WTC11 (cell line): Measurements from ENCODE around the gene IGLL5. TPM values are rescaled to one million over a fixed set of nuclear protein-coding genes. Genes with fewer than 3 reads are reported as not detected.

Experiments used
- ATAC-seq: fragments of 200-7000 bp; cut with Tn5 transposase; 2 replicates; pipeline ENCODE4 v1.10.0; 2021; ENCODE audit warnings: mild to moderate bottlenecking, moderate library complexity
- CTCF ChIA-PET: fragments of 300-600 bp; sonication (Branson Sonifier 250); formaldehyde crosslinking; loops from one replicate; lab custom pipeline; 2021; ENCODE audit warnings: antibody characterized with exemption; lab: Charles Lee
- POLR2A ChIA-PET: fragments of 350-600 bp; sonication (Branson Sonifier 250); formaldehyde crosslinking; loops from one replicate; lab custom pipeline; 2021; ENCODE audit warnings: antibody characterized with exemption; lab: Charles Lee
- DNase-seq: peaks from one replicate; pipeline ENCODE4 v3.0.0; 2021; ENCODE audit warnings: low spot score
- H3K27ac Mint-ChIP-seq: 2 replicates; pipeline ENCODE4 v1.8.0; 2021; ENCODE audit warnings: mixed read lengths
- H3K27me3 Mint-ChIP-seq: 2 replicates; pipeline ENCODE4 v1.8.0; 2021; ENCODE audit warnings: low read depth, mild to moderate bottlenecking, moderate library complexity, mixed read lengths
- H3K36me3 Mint-ChIP-seq: 2 replicates; pipeline ENCODE4 v1.8.0; 2021; ENCODE audit warnings: mixed read lengths
- H3K4me1 Mint-ChIP-seq: 2 replicates; pipeline ENCODE4 v1.8.0; 2022; ENCODE audit warnings: mixed read lengths
- H3K4me3 Mint-ChIP-seq: 2 replicates; pipeline ENCODE4 v1.8.0; 2021; ENCODE audit warnings: mild to moderate bottlenecking, moderate library complexity, mixed read lengths
- H3K9me3 Mint-ChIP-seq: 2 replicates; pipeline ENCODE4 v1.8.0; 2021; ENCODE audit warnings: mixed read lengths
- ARID4B ChIP-seq: sonication (generic); formaldehyde crosslinking; IDR thresholded peaks from 2 replicates; pipeline ENCODE4 v1.8.0; 2023; ENCODE audit warnings: missing genetic modification reagents, mild to moderate bottlenecking, borderline replicate concordance
- ATF3 ChIP-seq: sonication (generic); formaldehyde crosslinking; conservative IDR thresholded peaks from 2 replicates; pipeline ENCODE4 v1.8.1; 2022; ENCODE audit warnings: mild to moderate bottlenecking, missing genetic modification reagents
- ATF6 ChIP-seq: sonication (generic); formaldehyde crosslinking; IDR thresholded peaks from 2 replicates; pipeline ENCODE4 v1.8.1; 2023; ENCODE audit warnings: mild to moderate bottlenecking, missing genetic modification reagents
- CBFB ChIP-seq: sonication (generic); formaldehyde crosslinking; IDR thresholded peaks from 2 replicates; pipeline ENCODE4 v1.8.1; 2022; ENCODE audit warnings: mild to moderate bottlenecking, low read depth, missing genetic modification reagents
- CTCF ChIP-seq: fragments of 200-600 bp; IDR thresholded peaks from 2 replicates; pipeline ENCODE4 v1.8.0; 2022; ENCODE audit warnings: antibody characterized with exemption
- E2F5 ChIP-seq: sonication (generic); formaldehyde crosslinking; IDR thresholded peaks from 2 replicates; pipeline ENCODE4 v1.8.1; 2022; ENCODE audit warnings: mild to moderate bottlenecking, moderate library complexity, missing genetic modification reagents
- ELF4 ChIP-seq: sonication (generic); formaldehyde crosslinking; IDR thresholded peaks from 2 replicates; pipeline ENCODE4 v1.8.1; 2022; ENCODE audit warnings: low read depth, mild to moderate bottlenecking, moderate library complexity, missing genetic modification reagents
- ETV6 ChIP-seq: sonication (generic); formaldehyde crosslinking; IDR thresholded peaks from 2 replicates; pipeline ENCODE4 v1.8.1; 2022; ENCODE audit warnings: mild to moderate bottlenecking, missing genetic modification reagents
- FOXK1 ChIP-seq: sonication (generic); formaldehyde crosslinking; IDR thresholded peaks from 2 replicates; pipeline ENCODE4 v1.8.0; 2022; ENCODE audit warnings: mild to moderate bottlenecking, moderate library complexity, missing genetic modification reagents
- FOXP4 ChIP-seq: sonication (generic); formaldehyde crosslinking; IDR thresholded peaks from 2 replicates; pipeline ENCODE4 v1.8.0; 2022; ENCODE audit warnings: mild to moderate bottlenecking, missing genetic modification reagents
- MAX ChIP-seq: sonication (generic); formaldehyde crosslinking; IDR thresholded peaks from 2 replicates; pipeline ENCODE4 v1.8.0; 2022; ENCODE audit warnings: mild to moderate bottlenecking, missing genetic modification reagents
- MLX ChIP-seq: sonication (generic); formaldehyde crosslinking; IDR thresholded peaks from 2 replicates; pipeline ENCODE4 v1.8.1; 2023; ENCODE audit warnings: mild to moderate bottlenecking, missing genetic modification reagents, moderate library complexity
- TCF7 ChIP-seq: sonication (generic); formaldehyde crosslinking; IDR thresholded peaks from 2 replicates; pipeline ENCODE4 v1.8.0; 2022; ENCODE audit warnings: mild to moderate bottlenecking, low read depth, missing genetic modification reagents, moderate library complexity
- ZBTB43 ChIP-seq: sonication (generic); formaldehyde crosslinking; IDR thresholded peaks from 2 replicates; pipeline ENCODE4 v1.8.1; 2023; ENCODE audit warnings: mild to moderate bottlenecking, missing genetic modification reagents
- ZNF396 ChIP-seq: fragments of 250-450 bp; sonication (Bioruptor Pico); IDR thresholded peaks from 2 replicates; pipeline ENCODE4 v1.8.0; 2021; ENCODE audit warnings: mild to moderate bottlenecking, moderate library complexity, borderline replicate concordance
- ZNF671 ChIP-seq: fragments of 250-450 bp; sonication (Bioruptor Pico); IDR thresholded peaks from 2 replicates; pipeline ENCODE4 v1.8.0; 2021; ENCODE audit warnings: mild to moderate bottlenecking
- total RNA-seq: library from RNA; stranded (reverse); gene quantifications from 3 replicates; pipeline ENCODE4 v1.2.3, GENCODE V29; 2021

Gene IGLL5
- total RNA-seq, 1 experiment from 2014 or later: not detected

- no peak overlapping the region for H3K4me3 Mint-ChIP-seq
- no peaks in the 10 kb centered on the region; the same call in 1 of the 2 replicates for H3K4me1 Mint-ChIP-seq
- no peak overlapping the region for H3K27ac Mint-ChIP-seq
- ChIA-PET POLR2A (no interaction called here), CTCF (interaction anchor here (1.0 kb wide), 1 partner anchor 37 kb away, joined by 3 read pairs; no protein-coding TSS in a partner anchor)
- no peaks in the 10 kb centered on the region for H3K36me3 Mint-ChIP-seq
- ATAC-seq (no peak), DNase-seq (no peak)
- H3K27me3 Mint-ChIP-seq: peaks cover 83% of the 10 kb centered on the region
- TF ChIP-seq CTCF (no peak), CBFB (CRISPR knock-in tag) (no peak), ZBTB43 (CRISPR knock-in tag) (no peak), E2F5 (CRISPR knock-in tag) (no peak), TCF7 (CRISPR knock-in tag) (no peak), ETV6 (CRISPR knock-in tag) (no peak)
- peaks cover 5% of the 10 kb centered on the region; the same call in 1 of the 2 replicates for H3K9me3 Mint-ChIP-seq
Observed at GRCh38 chr22:22917377-22917776, 29.8 kb downstream of the IGLL5 start.

- DNase-seq (no peak), ATAC-seq (no peak)
- Mint-ChIP-seq H3K4me3 (no peak overlapping the region), H3K36me3 (no peaks in the 10 kb centered on the region), H3K9me3 (peaks cover 5% of the 10 kb centered on the region; the same call in 1 of the 2 replicates), H3K4me1 (no peaks in the 10 kb centered on the region; the same call in 1 of the 2 replicates), H3K27me3 (peaks cover 81% of the 10 kb centered on the region), H3K27ac (no peak overlapping the region)
- CTCF ChIA-PET: interaction anchor here (1.0 kb wide), 1 partner anchor 36 kb away, joined by 3 read pairs; no protein-coding TSS in a partner anchor
- POLR2A ChIA-PET: no interaction called here
- TF ChIP-seq MLX (CRISPR knock-in tag): no peak
- TF ChIP-seq FOXP4 (CRISPR knock-in tag): no peak
- no peak for TF ChIP-seq MAX (CRISPR knock-in tag)
- no peak for TF ChIP-seq ELF4 (CRISPR knock-in tag)
- TF ChIP-seq ZNF396 (CRISPR knock-in tag): no peak
- no peak for TF ChIP-seq ZNF671
- TF ChIP-seq ATF3 (CRISPR knock-in tag): no peak
- TF ChIP-seq ATF6 (CRISPR knock-in tag): no peak
- no peak for TF ChIP-seq ARID4B (CRISPR knock-in tag)
- TF ChIP-seq FOXK1 (CRISPR knock-in tag): no peak
- no peak for TF ChIP-seq ZBTB43 (CRISPR knock-in tag)
Observed at GRCh38 chr22:22918297-22918965, 30.8 kb downstream of the IGLL5 start.
